Fibroblast of lung (primary cell): ENCODE measurements around the gene CNTNAP3.
"Not testable (repeated sequence)": the region's sequence is repeated elsewhere in the genome, so short reads cannot be mapped to it uniquely, and the experiment has no call there.

Source experiments
- EZH2 ChIP-seq: IDR thresholded peaks from 2 replicates; pipeline ENCODE4 v1.5.1; 2012; ENCODE audit warnings: low read length, control low read depth, mild to moderate bottlenecking; ENCODE audit errors: missing control alignments
- TF ChIP-seq, protein P1 (sequence below), 2 donors: IDR thresholded peaks in 1 of 2; conservative IDR thresholded peaks in 1 of 2; 1 replicate in 1 of 2; 2 replicates in 1 of 2; pipeline ENCODE4 v1.5.1; 2011 to 2012; ENCODE audit warnings: low read length in 2 of 2, control low read depth in 1 of 2, inconsistent platforms in 1 of 2, low read depth in 1 of 2, mild to moderate bottlenecking in 1 of 2

DNA sequence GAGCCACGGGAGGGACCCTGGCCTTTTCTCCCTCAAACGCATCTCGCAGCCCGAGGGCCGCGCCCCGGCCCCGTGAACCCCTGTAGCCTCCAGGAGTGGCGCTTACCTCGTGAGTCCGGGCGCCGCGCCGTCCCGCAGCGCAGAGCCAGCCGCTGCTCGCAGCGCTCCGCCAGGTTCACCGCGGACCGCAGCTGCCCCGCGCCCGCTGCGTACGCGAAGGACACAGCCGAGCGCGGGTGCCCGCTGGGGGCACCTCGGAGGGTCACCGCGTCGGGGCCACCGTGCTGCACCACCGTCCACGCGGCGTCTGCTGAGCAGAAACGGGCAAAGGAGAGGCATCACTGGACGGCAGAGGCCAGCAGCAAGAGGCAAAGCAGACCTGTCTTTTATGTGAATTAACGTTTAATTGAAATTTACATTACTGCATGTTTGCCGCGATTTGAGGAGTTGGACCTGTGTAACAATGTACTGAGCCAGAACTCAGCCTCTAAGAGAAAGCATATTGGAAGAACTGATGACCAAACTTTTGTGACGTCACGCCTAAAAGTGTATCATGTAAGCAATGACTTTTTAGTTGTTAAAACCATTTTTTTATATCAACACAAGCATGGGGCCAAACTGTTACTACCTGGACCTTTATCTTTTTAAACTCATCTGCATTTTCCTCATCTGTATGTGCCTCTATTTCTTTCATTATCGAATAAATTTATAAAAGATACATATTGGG lies 155.0 kb downstream of the CNTNAP3 start:
- TF ChIP-seq, protein P1, sequence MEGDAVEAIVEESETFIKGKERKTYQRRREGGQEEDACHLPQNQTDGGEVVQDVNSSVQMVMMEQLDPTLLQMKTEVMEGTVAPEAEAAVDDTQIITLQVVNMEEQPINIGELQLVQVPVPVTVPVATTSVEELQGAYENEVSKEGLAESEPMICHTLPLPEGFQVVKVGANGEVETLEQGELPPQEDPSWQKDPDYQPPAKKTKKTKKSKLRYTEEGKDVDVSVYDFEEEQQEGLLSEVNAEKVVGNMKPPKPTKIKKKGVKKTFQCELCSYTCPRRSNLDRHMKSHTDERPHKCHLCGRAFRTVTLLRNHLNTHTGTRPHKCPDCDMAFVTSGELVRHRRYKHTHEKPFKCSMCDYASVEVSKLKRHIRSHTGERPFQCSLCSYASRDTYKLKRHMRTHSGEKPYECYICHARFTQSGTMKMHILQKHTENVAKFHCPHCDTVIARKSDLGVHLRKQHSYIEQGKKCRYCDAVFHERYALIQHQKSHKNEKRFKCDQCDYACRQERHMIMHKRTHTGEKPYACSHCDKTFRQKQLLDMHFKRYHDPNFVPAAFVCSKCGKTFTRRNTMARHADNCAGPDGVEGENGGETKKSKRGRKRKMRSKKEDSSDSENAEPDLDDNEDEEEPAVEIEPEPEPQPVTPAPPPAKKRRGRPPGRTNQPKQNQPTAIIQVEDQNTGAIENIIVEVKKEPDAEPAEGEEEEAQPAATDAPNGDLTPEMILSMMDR (conservative IDR thresholded peaks at IDR 0.05 in 1 of 2, IDR thresholded peaks at IDR 0.05 in 1 of 2; ENCODE audit: low read depth in 1 of 2, low read length in 2 of 2), result not testable (repeated sequence)
- TF ChIP-seq EZH2, result not testable (repeated sequence)
